HCT116 (cell line): ENCODE measurements around the gene FBXL7. TPM values are rescaled to one million over a fixed set of nuclear protein-coding genes. Genes with fewer than 3 reads are reported as not detected.

Experiments used
- ATAC-seq: fragments of 200-7000 bp; cut with Tn5 transposase; 2 replicates; pipeline ENCODE4 v1.9.1; 2020; ENCODE audit warnings: mild to moderate bottlenecking, moderate library complexity
- BruUV-seq: library from RNA; stranded (reverse); fragments of 400-500 nt; replicated peaks from 2 replicates; lab custom pipeline; 2021; lab: Mats Ljungman, UMichigan
- CTCF ChIA-PET: fragments of 300-600 bp; sonication (Branson Sonifier 250); formaldehyde crosslinking; loops from one replicate; lab custom pipeline; 2021; ENCODE audit warnings: antibody characterized with exemption; lab: Charles Lee
- POLR2A ChIA-PET: fragments of 300-600, 350-600 bp; sonication (Branson Sonifier 250); formaldehyde crosslinking; loops from one replicate; lab custom pipeline; 2021; ENCODE audit warnings: antibody characterized with exemption; lab: Charles Lee
- RAD21 ChIA-PET, 2 experiments: fragments of 300-600 bp; sonication (Branson Sonifier 250); formaldehyde crosslinking; loops; one replicate each; lab custom pipeline; 2023; ENCODE audit warnings: low total read pairs in 2 of 2; ENCODE audit not compliant: uncharacterized antibody in 2 of 2, unreplicated experiment in 2 of 2, low non-redundant PET in 1 of 2; lab: Charles Lee
- DNase-seq: peaks from one replicate; pipeline ENCODE4 v3.0.0-alpha.2; 2010; ENCODE audit warnings: low read depth, low spot score
- H2AFZ ChIP-seq: fragments of 200-600 bp; shearing (Covaris generic), sonication (generic); 2 replicates; pipeline ENCODE4 v1.6.1; 2017; ENCODE audit warnings: low read depth, mixed run types, mixed read lengths, antibody characterized with exemption, low read length; ENCODE audit not compliant: poor library complexity, severe bottlenecking
- H3K27ac ChIP-seq: 2 replicates; pipeline ENCODE4 v1.5.1; 2012; ENCODE audit warnings: low read depth, low read length
- H3K27me3 ChIP-seq: fragments of 200-600 bp; sonication (generic); 2 replicates; pipeline ENCODE4 v1.6.1; 2016; ENCODE audit warnings: mixed run types, low read length, mixed read lengths; ENCODE audit not compliant: insufficient read depth
- H3K36me3 ChIP-seq, 2 experiments: fragments of 200-500 bp in 1 of 2; fragments of 200-600 bp in 1 of 2; sonication (Bioruptor generic) in 1 of 2; sonication (generic) in 1 of 2; 2 replicates each; pipeline versions ENCODE4 v1.5.1 to v1.6.1; 2014 to 2016; ENCODE audit warnings: low read length in 2 of 2, inconsistent platforms in 1 of 2, mixed read lengths in 1 of 2, mixed run types in 1 of 2; ENCODE audit not compliant: insufficient read depth in 2 of 2, control insufficient read depth in 1 of 2
- H3K4me1 ChIP-seq, 2 experiments: fragments of 200-600 bp in 1 of 2; sonication (generic) in 1 of 2; 2 replicates each; pipeline versions ENCODE4 v1.5.1 to v1.6.1; 2012 to 2017; ENCODE audit warnings: low read length in 2 of 2, inconsistent platforms in 1 of 2, mild to moderate bottlenecking in 1 of 2, mixed read lengths in 1 of 2, mixed run types in 1 of 2, moderate library complexity in 1 of 2; ENCODE audit not compliant: insufficient read depth in 2 of 2, control insufficient read depth in 1 of 2
- H3K4me2 ChIP-seq: fragments of 200-600 bp; sonication (generic); 2 replicates; pipeline ENCODE4 v1.6.1; 2017; ENCODE audit warnings: mixed run types, low read length, mixed read lengths
- H3K4me3 ChIP-seq, 2 experiments: fragments of 200-600 bp in 1 of 2; sonication (generic) in 1 of 2; replicated peaks in 1 of 2; 2 replicates each; pipeline ENCODE4 v1.5.1; 2011 to 2016; ENCODE audit warnings: low read length in 2 of 2, control low read depth in 1 of 2, low read depth in 1 of 2, mild to moderate bottlenecking in 1 of 2, mixed read lengths in 1 of 2, mixed run types in 1 of 2
- H3K79me2 ChIP-seq: fragments of 200-600 bp; sonication (generic); 2 replicates; pipeline ENCODE4 v1.6.1; 2017; ENCODE audit warnings: mild to moderate bottlenecking, mixed run types, low read length, moderate library complexity, mixed read lengths; ENCODE audit not compliant: insufficient read depth
- H3K9ac ChIP-seq: fragments of 200-600 bp; sonication (generic); 2 replicates; pipeline ENCODE4 v1.6.1; 2016; ENCODE audit warnings: low read length, mixed read lengths
- H3K9me2 ChIP-seq: fragments of 200-600 bp; sonication (generic), shearing (Covaris generic); 2 replicates; pipeline ENCODE4 v1.6.1; 2017; ENCODE audit warnings: mixed run types, mild to moderate bottlenecking, moderate library complexity; ENCODE audit not compliant: insufficient read depth
- H3K9me3 ChIP-seq, 2 experiments: fragments of 200-500 bp in 1 of 2; fragments of 200-600 bp in 1 of 2; sonication (Bioruptor generic) in 1 of 2; sonication (generic) in 1 of 2; 2 replicates each; pipeline ENCODE4 v1.6.1; 2014 to 2017; ENCODE audit warnings: low read length in 2 of 2, mixed read lengths in 2 of 2, inconsistent platforms in 1 of 2, low read depth in 1 of 2, mild to moderate bottlenecking in 1 of 2, mixed run types in 1 of 2, moderate library complexity in 1 of 2; ENCODE audit not compliant: control insufficient read depth in 1 of 2, insufficient read depth in 1 of 2
- H4K20me1 ChIP-seq: fragments of 200-600 bp; sonication (generic), shearing (Covaris generic); 2 replicates; pipeline ENCODE4 v1.6.1; 2017; ENCODE audit warnings: mixed run types, mild to moderate bottlenecking, moderate library complexity; ENCODE audit not compliant: insufficient read depth
- CBX3 ChIP-seq: IDR thresholded peaks from 2 replicates; pipeline ENCODE4 v1.6.1; 2012; ENCODE audit warnings: low read depth
- ELF1 ChIP-seq: IDR thresholded peaks from 2 replicates; pipeline ENCODE4 v1.6.1; 2012; ENCODE audit warnings: low read depth, borderline replicate concordance
- EZH2phosphoT487 ChIP-seq: fragments of 200-600 bp; IDR thresholded peaks from 2 replicates; pipeline ENCODE4 v1.6.1; 2018; ENCODE audit warnings: antibody characterized with exemption, borderline replicate concordance
- FOSL1 ChIP-seq: IDR thresholded peaks from 2 replicates; pipeline ENCODE4 v1.6.1; 2012; ENCODE audit warnings: low read depth
- JUND ChIP-seq: IDR thresholded peaks from 2 replicates; pipeline ENCODE4 v1.6.1; 2012
- POLR2A ChIP-seq: IDR thresholded peaks from 2 replicates; pipeline ENCODE4 v1.7.0; 2011; ENCODE audit warnings: borderline replicate concordance; ENCODE audit not compliant: insufficient read depth, insufficient read length; ENCODE audit errors: extremely low read depth
- RAD21 ChIP-seq: IDR thresholded peaks from 2 replicates; pipeline ENCODE4 v1.6.1; 2012; ENCODE audit warnings: low read depth, mild to moderate bottlenecking
- SIN3A ChIP-seq: IDR thresholded peaks from 2 replicates; pipeline ENCODE4 v1.6.1; 2012; ENCODE audit warnings: low read depth
- SP1 ChIP-seq: IDR thresholded peaks from 2 replicates; pipeline ENCODE4 v1.6.1; 2012; ENCODE audit warnings: low read depth
- TCF7L2 ChIP-seq: IDR thresholded peaks from 2 replicates; pipeline ENCODE4 v1.7.0; 2011; ENCODE audit warnings: borderline replicate concordance, inconsistent platforms; ENCODE audit not compliant: insufficient read depth, insufficient read length; ENCODE audit errors: extremely low read depth
- YY1 ChIP-seq: IDR thresholded peaks from 2 replicates; pipeline ENCODE4 v1.6.1; 2011; ENCODE audit warnings: low read length, low read depth, moderate library complexity, mild to moderate bottlenecking; ENCODE audit not compliant: insufficient replicate concordance; ENCODE audit errors: extremely low read depth
- ZNF274 ChIP-seq: fragments of 200-500 bp; sonication (Bioruptor generic); IDR thresholded peaks from 2 replicates; pipeline ENCODE4 v1.6.1; 2014; ENCODE audit warnings: mild to moderate bottlenecking, low read depth, low read length, inconsistent platforms
- intact Hi-C: fragments of 100-400 bp; cut with micrococcal nuclease; formaldehyde crosslinking; loops from 2 replicates; pipeline ENCODE4 v1.10.0; 2022
- total RNA-seq: library from RNA; stranded (reverse); gene quantifications from one replicate; pipeline ENCODE4 v1.2.1, GENCODE V29; 2021; ENCODE audit not compliant: unreplicated experiment
- TF ChIP-seq, protein P1 (sequence below): IDR thresholded peaks from 2 replicates; pipeline ENCODE4 v1.6.1; 2012

Gene FBXL7
- total RNA-seq, 1 experiment from 2014 or later, result 0.05 TPM

GRCh38 chr5:15718421-15719179 is 218.6 kb downstream of the FBXL7 start:
- H4K20me1 ChIP-seq, result no peaks in the 10 kb centered on the region
- intact Hi-C loops, result no loop called here
- no peaks in the 10 kb centered on the region for H3K9me2 ChIP-seq
- no peak overlapping the region for H2AFZ ChIP-seq
- TF ChIP-seq ELF1 (no peak), SIN3A (no peak), JUND (no peak)
- TF ChIP-seq, protein P1, sequence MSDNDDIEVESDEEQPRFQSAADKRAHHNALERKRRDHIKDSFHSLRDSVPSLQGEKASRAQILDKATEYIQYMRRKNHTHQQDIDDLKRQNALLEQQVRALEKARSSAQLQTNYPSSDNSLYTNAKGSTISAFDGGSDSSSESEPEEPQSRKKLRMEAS, result no peak
- TF ChIP-seq, all 23 proteins: peak for 0
- no peak for DNase-seq
- ATAC-seq, result no peak
- no peaks in the 10 kb centered on the region for H3K4me1 ChIP-seq
- no TSS peak for BruUV-seq
- no peaks in the 10 kb centered on the region for H3K36me3 ChIP-seq
- CTCF ChIA-PET, result no interaction called here
- no peak overlapping the region for H3K4me2 ChIP-seq
- H3K9ac ChIP-seq, result no peak overlapping the region
- no peaks in the 10 kb centered on the region for H3K27me3 ChIP-seq
- H3K27ac ChIP-seq, result no peak overlapping the region
- no peaks in the 10 kb centered on the region for H3K79me2 ChIP-seq
- no peak overlapping the region for H3K4me3 ChIP-seq
- POLR2A ChIA-PET, result no interaction called here
- RAD21 ChIA-PET, result no interaction called here
- H3K9me3 ChIP-seq, result peaks cover 0 to 8% of the 10 kb centered on the region in 2 experiments; a peak in 2 of 4 replicates

- no peaks in the 10 kb centered on the region for H3K27me3 ChIP-seq
- POLR2A ChIA-PET, result no interaction called here
- CTCF ChIA-PET, result no interaction called here
- no peaks in the 10 kb centered on the region for H3K79me2 ChIP-seq
- DNase-seq (no peak), ATAC-seq (no peak)
- no peaks in the 10 kb centered on the region for H3K9me2 ChIP-seq
- peaks cover 0 to 7% of the 10 kb centered on the region in 2 experiments; a peak in 2 of 4 replicates for H3K9me3 ChIP-seq
- H3K4me1 ChIP-seq, result no peaks in the 10 kb centered on the region
- H3K9ac ChIP-seq, result no peak overlapping the region
- RAD21 ChIA-PET, result no interaction called here
- no peak overlapping the region for H3K4me2 ChIP-seq
- intact Hi-C loops, result no loop called here
- H4K20me1 ChIP-seq, result no peaks in the 10 kb centered on the region
- no peaks in the 10 kb centered on the region for H3K36me3 ChIP-seq
- H3K4me3 ChIP-seq, result no peak overlapping the region
- TF ChIP-seq TCF7L2 (no peak), JUND (no peak), EZH2phosphoT487 (no peak), YY1 (no peak), POLR2A (no peak), ZNF274 (no peak), FOSL1 (no peak), CBX3 (no peak), SP1 (no peak), RAD21 (no peak)
- H2AFZ ChIP-seq, result no peak overlapping the region
- H3K27ac ChIP-seq, result no peak overlapping the region
- no TSS peak for BruUV-seq
Observed at GRCh38 chr5:15719784-15720183, 219.8 kb downstream of the FBXL7 start.
